Heart left ventricle (tissue), 13 donors: ENCODE results near the gene PLA2G6.

Experiments
- CTCF ChIP-seq, 12 donors: fragments of 200-600 bp; sonication (generic) in 4 of 12; IDR thresholded peaks; one replicate each; pipeline versions ENCODE4 v1.5.0 to v1.8.0; 2018 to 2022; ENCODE audit warnings: antibody characterized with exemption in 12 of 12, mild to moderate bottlenecking in 5 of 12
- POLR2A ChIP-seq, 2 donors: fragments of 450-650 bp; IDR thresholded peaks; one replicate each; pipeline ENCODE4 v1.6.1; 2017; ENCODE audit warnings: antibody characterized with exemption in 2 of 2, mild to moderate bottlenecking in 2 of 2, moderate library complexity in 2 of 2
- donor health status: ischemic (EF 13 %, LVEDD 7.1; RV severe dilation, severe dysfunction).
- donor health status: DM: no; HTN: yes; CAD: no.
- donor health status: DM: no; HTN: no; CAD: no.
- donor health status: ischemic (EF 25% LVEDD 6.9; RV normal size, moderate dysfunction).
- donor health status: ischemic (EF 25% LVEDD 5.7; RV mildly dilated, moderate dysfunction).
- donor health status: ischemic (EF 35%, LVEDD 5.7; RV mildly dilated, moderate dysfunction).
- donor health status: nonischemic (EF 11% LVEDD 7.7; RV severe dilation, severe dysfunction).
- donor health status: DM: yes; HTN: yes; CAD: no.
- donor health status: PGD.
- donor health status: ischemic (EF 29% LVEDD 5.4; RV normal size, mild dysfunction).
- donor health status: nonischemic (EF 23%, LVEDD 6.1; RV moderate dilation, normal function).

- TF ChIP-seq CTCF (IDR thresholded peaks at IDR 0.05), result no peak
- no peak for TF ChIP-seq POLR2A (IDR thresholded peaks at IDR 0.05)
These were observed 46.8 kb upstream of the PLA2G6 start for GRCh38 chr22:38228326-38228872.
